Vagina (tissue), 2 donors: ENCODE measurements around the gene N4BP2L2.

Experiments
- CTCF ChIP-seq, 3 experiments: fragments of 450-650 bp in 2 of 3; fragments of 200-600 bp in 1 of 3; sonication (generic) in 1 of 3; IDR thresholded peaks; one replicate each; pipeline ENCODE4 v1.5.1; 2017 to 2019; ENCODE audit warnings: antibody characterized with exemption in 3 of 3, mild to moderate bottlenecking in 2 of 3, moderate library complexity in 2 of 3
- POLR2A ChIP-seq, 2 donors: fragments of 450-650 bp; IDR thresholded peaks; one replicate each; pipeline ENCODE4 v1.6.1; 2017; ENCODE audit warnings: antibody characterized with exemption in 2 of 2, mild to moderate bottlenecking in 2 of 2, moderate library complexity in 2 of 2
- POLR2AphosphoS5 ChIP-seq, 2 donors: sonication (generic); formaldehyde crosslinking; IDR thresholded peaks; one replicate each; pipeline ENCODE4 v1.9.0; 2017; ENCODE audit warnings: antibody characterized with exemption in 2 of 2, mild to moderate bottlenecking in 2 of 2, low read depth in 1 of 2; ENCODE audit not compliant: insufficient read depth in 1 of 2

GRCh38 chr13:32473650-32474049, 64.9 kb downstream of the N4BP2L2 start:
- TF ChIP-seq CTCF (IDR thresholded peaks at IDR 0.05) (no peak), POLR2A (IDR thresholded peaks at IDR 0.05) (no peak), POLR2AphosphoS5 (IDR thresholded peaks at IDR 0.05; ENCODE audit: insufficient read depth in 1 of 2, low read depth in 1 of 2) (no peak)
